HepG2 (cell line): ENCODE measurements around the gene GRAMD2A. TPM values are rescaled to one million over a fixed set of nuclear protein-coding genes. Genes with fewer than 3 reads are reported as not detected.

Experiments
- ATAC-seq: fragments of 200-7000 bp; cut with Tn5 transposase; 3 replicates; pipeline ENCODE4 v1.9.1; 2020; ENCODE audit warnings: mild to moderate bottlenecking, moderate library complexity
- BruUV-seq: library from RNA; stranded (reverse); fragments of 400-500 nt; replicated peaks from 2 replicates; lab custom pipeline; 2021; lab: Mats Ljungman, UMichigan
- CTCF ChIA-PET: fragments of 300-600 bp; formaldehyde crosslinking; extraction: SDS; loops from one replicate; lab custom pipeline; 2021; ENCODE audit warnings: low total read pairs, inconsistent platforms, low intra/inter-chr PET ratio; lab: Yijun Ruan, JAX
- POLR2A ChIA-PET: fragments of 350-600 bp; sonication (Branson Sonifier 250); formaldehyde crosslinking; loops from one replicate; lab custom pipeline; 2020; ENCODE audit warnings: antibody characterized with exemption, inconsistent platforms; lab: Yijun Ruan, JAX
- DNase-seq: peaks from one replicate; pipeline ENCODE4 v3.0.0-alpha.2; 2015; ENCODE audit warnings: low spot score
- FAIRE-seq: peaks from 3 replicates; lab custom pipeline; 2011; peaks lifted over from hg19 to GRCh38; lab: Jason Lieb, UNC
- H2AFZ ChIP-seq: one replicate; pipeline ENCODE4 v1.6.1; 2011; ENCODE audit warnings: low read length, inconsistent platforms
- H3K27ac ChIP-seq: fragments of 300-600 bp; 3 replicates; pipeline ENCODE4 v1.8.0; 2011; ENCODE audit warnings: mixed run types, mild to moderate bottlenecking, mixed read lengths, low read length, inconsistent platforms; ENCODE audit not compliant: insufficient read depth; ENCODE audit errors: extremely low read length
- H3K27me3 ChIP-seq, 2 experiments: fragments of 200-600 bp in 1 of 2; 2 replicates in 1 of 2; 3 replicates in 1 of 2; pipeline versions ENCODE4 v1.6.0 to v1.8.0; 2011; ENCODE audit warnings: low read length in 2 of 2, mild to moderate bottlenecking in 2 of 2, moderate library complexity in 2 of 2, inconsistent platforms in 1 of 2; ENCODE audit not compliant: insufficient read depth in 2 of 2, control insufficient read depth in 1 of 2
- H3K36me3 ChIP-seq, 2 experiments: fragments of 200-600 bp in 1 of 2; replicated peaks in 1 of 2; 2 replicates in 1 of 2; 3 replicates in 1 of 2; pipeline versions ENCODE4 v1.5.1 to v1.8.0; 2011; ENCODE audit warnings: low read length in 2 of 2, inconsistent platforms in 1 of 2; ENCODE audit not compliant: insufficient read depth in 2 of 2, control insufficient read depth in 1 of 2
- H3K4me1 ChIP-seq: 2 replicates; pipeline ENCODE4 v1.5.1; 2012; ENCODE audit warnings: low read length, inconsistent platforms; ENCODE audit not compliant: insufficient read depth
- H3K4me2 ChIP-seq: 2 replicates; pipeline ENCODE4 v1.6.0; 2011; ENCODE audit warnings: low read depth, low read length, inconsistent platforms
- H3K4me3 ChIP-seq, 3 experiments: fragments of 200-600 bp in 1 of 3; sonication (generic), shearing (Covaris generic) in 1 of 3; replicated peaks in 1 of 3; 2 replicates each; pipeline ENCODE4 v1.5.1; 2011 to 2016; ENCODE audit warnings: low read length in 3 of 3, inconsistent platforms in 2 of 3, low read depth in 2 of 3, mild to moderate bottlenecking in 2 of 3, control low read depth in 1 of 3, mixed read lengths in 1 of 3; ENCODE audit not compliant: insufficient read depth in 1 of 3
- H3K79me2 ChIP-seq: one replicate; pipeline ENCODE4 v1.6.1; 2011; ENCODE audit warnings: low read length, inconsistent platforms; ENCODE audit not compliant: insufficient read depth
- H3K9ac ChIP-seq: 2 replicates; pipeline ENCODE4 v1.6.0; 2011; ENCODE audit warnings: mild to moderate bottlenecking, low read depth, low read length, inconsistent platforms; ENCODE audit not compliant: insufficient read depth
- H3K9me3 ChIP-seq: 2 replicates; pipeline ENCODE4 v1.5.1; 2012; ENCODE audit warnings: mild to moderate bottlenecking, low read length
- H4K20me1 ChIP-seq: 2 replicates; pipeline ENCODE4 v1.6.0; 2011; ENCODE audit warnings: inconsistent platforms, mild to moderate bottlenecking, low read length, moderate library complexity; ENCODE audit not compliant: insufficient read depth
- ETV5 ChIP-seq: IDR thresholded peaks from 2 replicates; pipeline ENCODE4 v1.6.1; 2018; ENCODE audit warnings: missing biosample characterization, missing genetic modification reagents, inconsistent platforms, borderline replicate concordance
- FOXA1 ChIP-seq, 2 experiments: fragments of 450-650 bp in 1 of 2; sonication (generic) in 1 of 2; formaldehyde crosslinking in 1 of 2; IDR thresholded peaks; 2 replicates each; pipeline versions ENCODE4 v1.4.0 to v1.6.1; 2016 to 2020; ENCODE audit warnings: missing genetic modification reagents in 1 of 2
- MTF1 ChIP-seq: sonication (generic); formaldehyde crosslinking; IDR thresholded peaks from 2 replicates; pipeline ENCODE4 v1.5.0; 2020; ENCODE audit warnings: missing genetic modification reagents
- POLR2AphosphoS2 ChIP-seq: IDR thresholded peaks from 2 replicates; pipeline ENCODE4 v1.6.1; 2011; ENCODE audit warnings: low read depth, low read length, improper control_type of control experiment
- SRSF9 ChIP-seq: fragments of 200-400 bp; formaldehyde crosslinking; IDR thresholded peaks from 2 replicates; pipeline ENCODE4 v1.6.1; 2018; ENCODE audit warnings: borderline replicate concordance, mild to moderate bottlenecking, low read depth, low read length; ENCODE audit not compliant: insufficient read depth, poor library complexity, severe bottlenecking
- ZSCAN30 ChIP-seq: sonication (generic); formaldehyde crosslinking; IDR thresholded peaks from 2 replicates; pipeline ENCODE4 v1.5.0; 2020; ENCODE audit warnings: mild to moderate bottlenecking, missing genetic modification reagents
- WGBS: methylation state at CpG from one replicate; pipeline ENCODE4 v1.1.6; 2017; ENCODE audit warnings: low lambda C conversion rate; 5-methylcytosine and 5-hydroxymethylcytosine counted together
- in situ Hi-C: cut with HindIII; loops from 2 replicates; pipeline ENCODE4 v1.10.0; 2017; ENCODE audit warnings: low pct_unique_long_range_greater_than_20kb; ENCODE audit not compliant: extremely low pct_ligation_motif_present
- intact Hi-C: fragments of 100-400 bp; cut with micrococcal nuclease; formaldehyde crosslinking; loops from one replicate; pipeline ENCODE4 v1.10.0; 2022; ENCODE audit not compliant: unreplicated experiment
- polyA plus RNA-seq, 8 experiments: library from polyadenylated mRNA; depleted of rRNA in 3 of 8; stranded (reverse) in 7 of 8; unstranded in 1 of 8; fragments of >200 nt; fragmentation: Illumina TruSeq in 4 of 8; extraction: Trizol in 4 of 8; gene quantifications; 2 replicates each; pipeline versions ENCODE4 v1.2.1 to v1.2.3, GENCODE V29; 2011 to 2016; ENCODE audit warnings: low read depth in 4 of 8, missing spikeins in 1 of 8, mixed read lengths in 1 of 8; ENCODE audit not compliant: insufficient read depth in 1 of 8
- total RNA-seq, 5 experiments: library from RNA; depleted of rRNA; stranded (reverse); fragments of >200 nt; fragmentation: Illumina TruSeq; extraction: Trizol; gene quantifications; 2 replicates each; pipeline ENCODE4 v1.2.3, GENCODE V29; 2016; ENCODE audit warnings: low read depth in 1 of 5
- TF ChIP-seq, protein P1 (sequence below): sonication (generic); formaldehyde crosslinking; IDR thresholded peaks from 2 replicates; pipeline ENCODE4 v1.5.0; 2020; ENCODE audit warnings: missing genetic modification reagents
- TF ChIP-seq, protein P2 (sequence below): sonication (generic); formaldehyde crosslinking; IDR thresholded peaks from 2 replicates; pipeline ENCODE4 v1.5.0; 2020; ENCODE audit warnings: mild to moderate bottlenecking, missing genetic modification reagents, borderline replicate concordance
- TF ChIP-seq, protein P3 (sequence below): sonication (generic); formaldehyde crosslinking; IDR thresholded peaks from 2 replicates; pipeline ENCODE4 v1.5.1; 2020; ENCODE audit warnings: missing genetic modification reagents, mild to moderate bottlenecking, borderline replicate concordance

Gene GRAMD2A
- total and polyA plus RNA-seq, 2 of the 13 experiments (the other 11 are each of a cell fraction or from before 2014, with no cell fraction given): 0.04 TPM; not detected in 1

DNA sequence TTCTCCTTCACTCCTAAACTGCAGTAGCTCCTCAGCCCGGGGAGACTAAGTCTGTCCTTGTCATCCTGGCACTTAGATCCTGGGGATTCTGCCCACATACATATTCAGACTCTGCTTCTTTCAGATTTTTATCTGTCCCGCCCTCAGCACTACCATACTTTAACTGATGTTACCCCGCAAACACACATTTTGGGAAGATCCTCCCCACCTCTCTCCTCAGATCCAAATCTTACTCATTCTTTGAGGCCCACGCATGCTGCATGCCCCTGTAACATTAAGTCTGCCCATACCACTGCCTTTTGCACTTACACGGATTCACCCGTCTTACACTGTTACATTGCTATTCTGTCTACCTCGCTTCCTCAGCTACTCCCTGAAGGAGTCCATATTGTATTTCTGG is 43.3 kb downstream of the GRAMD2A start:
- H3K27me3 ChIP-seq: peaks cover 0 to 14% of the 10 kb centered on the region in 2 experiments; a peak in 3 of 5 replicates
- no peak overlapping the region for H3K9ac ChIP-seq
- no peaks in the 10 kb centered on the region for H3K36me3 ChIP-seq
- no peaks in the 10 kb centered on the region for H3K9me3 ChIP-seq
- CTCF ChIA-PET: interaction anchor here (1.1 kb wide), 1 partner anchor 353 kb away, joined by 4 read pairs; no protein-coding TSS in a partner anchor
- TF ChIP-seq, protein P1, sequence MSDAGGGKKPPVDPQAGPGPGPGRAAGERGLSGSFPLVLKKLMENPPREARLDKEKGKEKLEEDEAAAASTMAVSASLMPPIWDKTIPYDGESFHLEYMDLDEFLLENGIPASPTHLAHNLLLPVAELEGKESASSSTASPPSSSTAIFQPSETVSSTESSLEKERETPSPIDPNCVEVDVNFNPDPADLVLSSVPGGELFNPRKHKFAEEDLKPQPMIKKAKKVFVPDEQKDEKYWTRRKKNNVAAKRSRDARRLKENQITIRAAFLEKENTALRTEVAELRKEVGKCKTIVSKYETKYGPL: no peak
- TF ChIP-seq FOXA1 (IDR thresholded peaks at IDR 0.05) (no peak), FOXA1 (CRISPR knock-in tag; IDR thresholded peaks at IDR 0.05) (no peak)
- TF ChIP-seq, all 625 proteins: peak for 0
- FAIRE-seq (no peak), DNase-seq (no peak), ATAC-seq (no peak)
- in situ Hi-C loops (loop anchor here (10.0 kb wide), 1 partner anchor 410 kb away; no protein-coding TSS in a partner anchor), intact Hi-C loops (no loop called here)
- H3K4me2 ChIP-seq: no peak overlapping the region
- H3K4me3 ChIP-seq: no peak overlapping the region
- BruUV-seq: no TSS peak
- no peaks in the 10 kb centered on the region for H3K79me2 ChIP-seq
- H3K4me1 ChIP-seq: peaks cover 11% of the 10 kb centered on the region
- H4K20me1 ChIP-seq: no peaks in the 10 kb centered on the region
- H3K27ac ChIP-seq: no peak overlapping the region
- POLR2A ChIA-PET: no interaction called here
- H2AFZ ChIP-seq: no peak overlapping the region
- 69% methylated on average over 7 of the region's 7 CpGs for WGBS

DNA sequence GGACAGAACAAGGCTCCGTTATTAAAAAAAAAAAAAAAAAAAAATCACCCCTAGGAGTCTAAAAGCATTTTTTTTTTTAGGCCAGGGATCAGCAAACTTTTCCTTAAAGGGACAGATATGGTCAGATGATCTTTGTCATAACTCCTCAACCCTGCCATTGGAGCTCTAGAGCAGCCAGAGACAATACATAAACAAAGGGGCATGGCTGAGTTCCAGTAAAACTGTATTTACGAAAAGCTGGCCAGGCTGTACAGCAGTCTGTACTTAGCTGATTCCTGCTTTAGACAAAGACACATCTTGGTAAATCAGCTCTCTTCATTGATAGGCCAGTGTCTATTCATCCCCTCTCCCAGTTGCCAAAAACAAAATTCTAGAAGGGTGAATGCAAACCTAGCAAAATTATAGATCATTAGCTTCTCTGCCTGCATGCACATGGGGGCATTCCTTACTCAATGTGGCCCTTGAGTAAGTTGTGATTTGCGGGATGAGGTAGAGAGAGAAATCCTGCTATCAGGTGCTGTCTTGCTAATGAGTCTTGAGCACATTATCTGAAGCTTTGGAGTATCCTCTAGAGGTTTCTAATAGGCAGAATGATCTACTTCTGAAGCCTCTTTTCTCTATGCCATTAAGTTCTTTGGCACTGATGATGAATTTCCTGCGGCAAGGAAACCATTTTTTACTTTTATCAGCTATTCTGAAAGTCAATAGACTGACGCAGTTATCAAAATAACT is 44.2 kb downstream of the GRAMD2A start:
- 60% methylated on average over 5 of the region's 5 CpGs for WGBS
- H3K4me2 ChIP-seq: no peak overlapping the region
- H3K4me1 ChIP-seq: peaks cover 11% of the 10 kb centered on the region
- H2AFZ ChIP-seq: no peak overlapping the region
- BruUV-seq: no TSS peak
- DNase-seq (no peak), ATAC-seq (no peak), FAIRE-seq (no peak)
- H3K9ac ChIP-seq: no peak overlapping the region
- in situ Hi-C loops: loop anchor here (10.0 kb wide), 1 partner anchor 409 kb away; no protein-coding TSS in a partner anchor
- POLR2A ChIA-PET: interaction anchor here (0.7 kb wide), 1 partner anchor 9 kb away, joined by 3 read pairs; no protein-coding TSS in a partner anchor
- no peak overlapping the region for H3K4me3 ChIP-seq
- H3K79me2 ChIP-seq: no peaks in the 10 kb centered on the region
- CTCF ChIA-PET: no interaction called here
- intact Hi-C loops: no loop called here
- no peaks in the 10 kb centered on the region for H3K9me3 ChIP-seq
- H3K27ac ChIP-seq: no peak overlapping the region
- no peaks in the 10 kb centered on the region for H4K20me1 ChIP-seq
- peaks cover 0 to 14% of the 10 kb centered on the region in 2 experiments; a peak in 2 of 5 replicates for H3K27me3 ChIP-seq
- no peaks in the 10 kb centered on the region for H3K36me3 ChIP-seq
- TF ChIP-seq, protein P2, sequence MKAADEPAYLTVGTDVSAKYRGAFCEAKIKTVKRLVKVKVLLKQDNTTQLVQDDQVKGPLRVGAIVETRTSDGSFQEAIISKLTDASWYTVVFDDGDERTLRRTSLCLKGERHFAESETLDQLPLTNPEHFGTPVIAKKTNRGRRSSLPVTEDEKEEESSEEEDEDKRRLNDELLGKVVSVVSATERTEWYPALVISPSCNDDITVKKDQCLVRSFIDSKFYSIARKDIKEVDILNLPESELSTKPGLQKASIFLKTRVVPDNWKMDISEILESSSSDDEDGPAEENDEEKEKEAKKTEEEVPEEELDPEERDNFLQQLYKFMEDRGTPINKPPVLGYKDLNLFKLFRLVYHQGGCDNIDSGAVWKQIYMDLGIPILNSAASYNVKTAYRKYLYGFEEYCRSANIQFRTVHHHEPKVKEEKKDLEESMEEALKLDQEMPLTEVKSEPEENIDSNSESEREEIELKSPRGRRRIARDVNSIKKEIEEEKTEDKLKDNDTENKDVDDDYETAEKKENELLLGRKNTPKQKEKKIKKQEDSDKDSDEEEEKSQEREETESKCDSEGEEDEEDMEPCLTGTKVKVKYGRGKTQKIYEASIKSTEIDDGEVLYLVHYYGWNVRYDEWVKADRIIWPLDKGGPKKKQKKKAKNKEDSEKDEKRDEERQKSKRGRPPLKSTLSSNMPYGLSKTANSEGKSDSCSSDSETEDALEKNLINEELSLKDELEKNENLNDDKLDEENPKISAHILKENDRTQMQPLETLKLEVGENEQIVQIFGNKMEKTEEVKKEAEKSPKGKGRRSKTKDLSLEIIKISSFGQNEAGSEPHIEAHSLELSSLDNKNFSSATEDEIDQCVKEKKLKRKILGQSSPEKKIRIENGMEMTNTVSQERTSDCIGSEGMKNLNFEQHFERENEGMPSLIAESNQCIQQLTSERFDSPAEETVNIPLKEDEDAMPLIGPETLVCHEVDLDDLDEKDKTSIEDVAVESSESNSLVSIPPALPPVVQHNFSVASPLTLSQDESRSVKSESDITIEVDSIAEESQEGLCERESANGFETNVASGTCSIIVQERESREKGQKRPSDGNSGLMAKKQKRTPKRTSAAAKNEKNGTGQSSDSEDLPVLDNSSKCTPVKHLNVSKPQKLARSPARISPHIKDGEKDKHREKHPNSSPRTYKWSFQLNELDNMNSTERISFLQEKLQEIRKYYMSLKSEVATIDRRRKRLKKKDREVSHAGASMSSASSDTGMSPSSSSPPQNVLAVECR (CRISPR knock-in tag): no peak
- TF ChIP-seq POLR2AphosphoS2 (no peak), ZSCAN30 (CRISPR knock-in tag) (no peak), ETV5 (CRISPR knock-in tag) (no peak), SRSF9 (no peak), MTF1 (CRISPR knock-in tag) (no peak)
- TF ChIP-seq, protein P3, sequence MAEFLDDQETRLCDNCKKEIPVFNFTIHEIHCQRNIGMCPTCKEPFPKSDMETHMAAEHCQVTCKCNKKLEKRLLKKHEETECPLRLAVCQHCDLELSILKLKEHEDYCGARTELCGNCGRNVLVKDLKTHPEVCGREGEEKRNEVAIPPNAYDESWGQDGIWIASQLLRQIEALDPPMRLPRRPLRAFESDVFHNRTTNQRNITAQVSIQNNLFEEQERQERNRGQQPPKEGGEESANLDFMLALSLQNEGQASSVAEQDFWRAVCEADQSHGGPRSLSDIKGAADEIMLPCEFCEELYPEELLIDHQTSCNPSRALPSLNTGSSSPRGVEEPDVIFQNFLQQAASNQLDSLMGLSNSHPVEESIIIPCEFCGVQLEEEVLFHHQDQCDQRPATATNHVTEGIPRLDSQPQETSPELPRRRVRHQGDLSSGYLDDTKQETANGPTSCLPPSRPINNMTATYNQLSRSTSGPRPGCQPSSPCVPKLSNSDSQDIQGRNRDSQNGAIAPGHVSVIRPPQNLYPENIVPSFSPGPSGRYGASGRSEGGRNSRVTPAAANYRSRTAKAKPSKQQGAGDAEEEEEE (CRISPR knock-in tag): no peak
